Lower leg skin (tissue), 4 donors: ENCODE measurements around the gene CDKN2A. TPM values are rescaled to one million over a fixed set of nuclear protein-coding genes. Genes with fewer than 3 reads are reported as not detected.

Experiments used
- DNase-seq, 2 donors: peaks; one replicate each; pipeline ENCODE4 v3.0.0-alpha.2; 2019; ENCODE audit warnings: low spot score in 2 of 2
- H3K4me3 ChIP-seq: fragments of 200-600 bp; sonication (generic); 2 replicates; pipeline ENCODE4 v1.5.1; 2017; ENCODE audit warnings: mild to moderate bottlenecking, low read depth; ENCODE audit not compliant: poor library complexity, severe bottlenecking
- CTCF ChIP-seq, 3 donors: fragments of 450-650 bp; IDR thresholded peaks; one replicate each; pipeline ENCODE4 v1.5.1; 2016; ENCODE audit warnings: antibody characterized with exemption in 3 of 3, mild to moderate bottlenecking in 3 of 3, moderate library complexity in 2 of 3
- POLR2A ChIP-seq, 2 donors: fragments of 450-650 bp; IDR thresholded peaks; one replicate each; pipeline ENCODE4 v1.6.1; 2016 to 2017; ENCODE audit warnings: antibody characterized with exemption in 2 of 2, mild to moderate bottlenecking in 1 of 2, moderate library complexity in 1 of 2
- WGBS, 2 donors: methylation state at CpG; one replicate each; pipeline ENCODE4 v1.1.5; 2018; 5-methylcytosine and 5-hydroxymethylcytosine counted together
- intact Hi-C: fragments of 100-400 bp; cut with DNase I; formaldehyde crosslinking; loops from one replicate; pipeline ENCODE4 v1.15.0; 2023; ENCODE audit warnings: low total_unique reads
- total RNA-seq, 4 donors: library from RNA; depleted of rRNA; stranded (reverse); fragments of >200 nt; gene quantifications; one replicate each; pipeline ENCODE4 v1.1.0, GENCODE V29; 2016

CDKN2A gene
- total RNA-seq, 4 donors from 2014 or later: 1.8 to 3.9 (median 1.9) TPM; not detected in 1

DNA sequence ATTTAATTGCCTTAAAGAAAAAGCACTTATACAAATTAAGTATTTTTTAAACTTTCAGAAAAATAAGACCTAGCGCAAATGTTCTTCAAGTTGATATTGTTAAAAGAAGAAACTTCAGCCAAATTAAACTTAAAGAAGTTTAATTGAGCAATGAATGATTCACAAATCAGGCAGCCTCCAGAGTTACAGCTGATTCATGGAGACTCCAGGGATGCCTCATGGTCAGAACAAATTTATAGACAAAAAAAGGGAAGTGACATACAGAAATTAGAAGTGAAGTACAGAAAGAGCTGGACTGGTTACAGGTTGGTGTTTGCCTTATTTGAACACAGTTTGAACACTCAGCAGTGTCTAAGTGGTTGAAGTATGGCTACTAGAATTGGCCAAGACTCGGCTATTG, 60.3 kb downstream of the CDKN2A start:
- TF ChIP-seq POLR2A (IDR thresholded peaks at IDR 0.05): no peak
- no peak for TF ChIP-seq CTCF (IDR thresholded peaks at IDR 0.05)
- 93 to 96% methylated on average over 2 of the region's 2 CpGs for WGBS, 2 donors
- no peak overlapping the region for H3K4me3 ChIP-seq
- DNase-seq: no peak
- intact Hi-C loops: no loop called here

DNA sequence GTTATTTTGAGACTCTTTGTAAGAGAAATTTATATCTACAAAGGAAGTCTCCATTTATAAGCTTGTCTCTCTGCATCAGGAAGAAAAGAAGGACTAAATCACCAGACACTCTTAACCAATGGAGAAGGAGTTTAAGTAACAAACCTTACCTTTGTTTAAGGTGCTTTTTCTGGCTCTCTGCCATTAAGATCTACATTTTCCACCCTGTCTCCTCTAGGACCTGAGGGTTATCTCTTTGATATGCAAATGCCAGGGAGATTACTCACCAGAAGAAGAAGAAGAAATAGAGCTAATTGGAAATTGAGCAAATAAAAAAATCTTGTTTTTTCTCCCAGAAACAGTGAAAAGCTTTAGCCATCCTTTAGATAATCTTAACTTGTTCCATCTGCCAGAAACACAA, 60.9 kb downstream of the CDKN2A start:
- DNase-seq: no peak
- no peak overlapping the region for H3K4me3 ChIP-seq
- intact Hi-C loops: no loop called here
- TF ChIP-seq POLR2A (IDR thresholded peaks at IDR 0.05) (no peak), CTCF (IDR thresholded peaks at IDR 0.05) (no peak)

- DNase-seq: no peak
- intact Hi-C loops: no loop called here
- WGBS, 2 donors: 55 to 69% methylated on average over 1 of the region's 1 CpG
- TF ChIP-seq POLR2A (IDR thresholded peaks at IDR 0.05): no peak
- TF ChIP-seq CTCF (IDR thresholded peaks at IDR 0.05): no peak
- H3K4me3 ChIP-seq: no peak overlapping the region
Observed at GRCh38 chr9:21931428-21931827, 62.8 kb downstream of the CDKN2A start.

DNA sequence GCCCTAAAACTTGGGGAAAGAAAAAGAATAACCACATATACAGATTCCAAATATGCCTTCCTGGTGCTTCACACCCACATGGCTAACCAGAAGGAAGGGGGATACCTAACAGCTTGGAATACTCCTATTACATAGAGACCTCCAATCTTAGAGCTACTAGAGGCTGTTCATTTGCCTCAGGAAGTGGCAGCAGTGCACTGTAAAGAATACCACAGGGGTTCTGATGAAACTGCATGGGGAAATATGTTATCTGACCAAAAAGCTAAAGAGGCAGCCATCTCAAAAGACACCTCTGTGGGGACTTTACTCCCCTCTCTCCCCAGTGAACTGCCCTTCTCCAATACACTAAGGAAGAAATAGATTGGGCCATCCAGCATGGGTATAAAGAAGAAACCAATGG, 66.4 kb downstream of the CDKN2A start:
- intact Hi-C loops: no loop called here
- no peak for TF ChIP-seq CTCF (IDR thresholded peaks at IDR 0.05)
- no peak for TF ChIP-seq POLR2A (IDR thresholded peaks at IDR 0.05)
- no peak overlapping the region for H3K4me3 ChIP-seq
- no peak for DNase-seq

GRCh38 chr9:21923694-21924093, 70.5 kb downstream of the CDKN2A start:
- 90 to 91% methylated on average over 1 of the region's 1 CpG for WGBS, 2 donors
- no peak for TF ChIP-seq POLR2A (IDR thresholded peaks at IDR 0.05)
- TF ChIP-seq CTCF (IDR thresholded peaks at IDR 0.05): no peak
- intact Hi-C loops: no loop called here
- no peak overlapping the region for H3K4me3 ChIP-seq
- no peak for DNase-seq
